Measurements from ENCODE around the gene NDUFA7.
"Not testable (repeated sequence)": the region's sequence is repeated elsewhere in the genome, so short reads cannot be mapped to it uniquely, and the experiment has no call there.

NDUFA7 gene

DNA sequence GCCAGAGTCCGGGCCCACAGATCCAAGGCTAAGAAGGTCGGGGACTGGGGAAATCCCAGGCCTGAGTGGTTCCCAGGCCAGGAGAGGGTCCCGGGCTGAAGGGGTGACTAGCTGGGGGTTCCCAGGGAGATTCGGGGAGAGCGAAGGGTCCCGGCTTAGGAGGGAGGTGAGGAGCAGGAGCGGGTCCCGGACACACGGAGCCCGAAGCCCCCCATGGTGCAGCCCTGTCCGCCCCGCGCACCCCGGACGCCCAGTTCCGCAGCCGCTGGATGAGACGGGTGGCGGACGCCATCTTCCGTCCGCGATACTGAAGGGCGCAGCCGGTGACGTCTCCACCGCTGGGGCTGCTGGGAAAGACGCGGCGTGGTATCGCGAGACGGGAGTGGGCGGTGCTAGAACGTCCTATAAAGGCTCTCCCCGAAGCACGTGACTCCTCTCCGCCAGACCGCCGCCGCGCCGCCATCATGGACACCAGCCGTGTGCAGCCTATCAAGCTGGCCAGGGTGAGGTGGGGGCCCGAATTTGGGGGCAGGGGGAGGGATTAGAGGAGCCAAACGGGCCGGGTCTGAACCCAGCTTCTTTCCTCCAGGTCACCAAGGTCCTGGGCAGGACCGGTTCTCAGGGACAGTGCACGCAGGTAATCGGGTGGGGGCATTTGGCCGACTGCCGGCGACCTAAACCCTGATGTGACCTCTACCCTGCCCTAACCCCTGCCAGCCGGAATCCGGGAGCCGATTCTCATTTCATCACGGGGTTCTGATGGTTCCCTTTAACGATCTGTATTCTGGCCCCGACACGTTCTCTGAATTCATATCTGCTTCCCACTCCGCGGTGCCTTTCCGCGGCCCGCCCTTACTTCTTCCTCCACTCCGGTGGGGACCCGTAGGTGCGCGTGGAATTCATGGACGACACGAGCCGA lies at the start of gene NDUFA7, which contains the start of gene RPS28:
Gene NDUFA7, minus strand, starts transcription at position 309 of the 919 bp plus-strand sequence. Its CDS starts 17 bp downstream, at position 292.
Gene RPS28, plus strand, starts transcription at position 430 of the 919 bp plus-strand sequence. Its CDS starts 35 bp downstream, at position 465.
- peak; percentile 93 for DNase-seq (ENCODE audit: low read depth)

DNA sequence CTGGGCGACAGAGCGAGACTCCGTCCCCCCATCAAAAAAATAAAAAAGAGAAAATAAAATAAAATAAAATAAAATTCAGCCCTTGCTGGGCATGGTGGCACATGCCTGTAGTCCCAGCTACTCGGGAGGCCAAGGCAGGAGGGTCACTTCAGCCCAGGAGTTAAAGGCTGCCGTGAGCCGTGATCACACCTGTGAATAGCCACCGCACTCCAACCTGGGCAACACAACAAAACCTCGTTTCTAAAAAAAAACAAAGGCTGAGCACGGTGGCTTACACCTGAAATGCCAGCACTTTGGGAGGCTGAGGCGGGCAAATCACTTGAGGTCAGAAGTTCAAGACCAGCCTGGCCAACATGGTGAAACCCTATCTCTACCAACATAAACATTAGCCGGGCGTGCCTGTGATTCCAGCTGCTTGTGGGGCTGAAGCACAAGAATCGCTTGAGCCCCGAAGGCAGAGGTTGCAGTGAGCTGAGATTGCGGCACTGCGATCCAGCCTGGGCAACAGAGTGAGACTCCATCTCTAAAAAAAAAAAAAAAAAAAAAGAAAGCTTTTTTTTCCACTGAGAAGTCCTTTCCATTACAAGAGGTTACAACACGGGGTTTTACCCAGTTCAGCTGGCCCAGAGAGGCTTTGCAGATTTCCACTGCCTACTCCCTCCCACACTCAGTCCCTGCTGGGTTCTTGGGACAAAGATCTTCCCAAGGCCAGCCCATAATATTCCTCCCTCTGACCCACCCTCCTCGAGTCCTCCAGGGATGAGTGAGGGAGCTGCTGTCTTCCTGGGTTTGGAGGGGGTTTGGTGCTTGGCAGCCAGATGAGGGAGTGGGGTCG lies 49.2 kb upstream of the NDUFA7 start:
- DNase-seq (ENCODE audit: low read depth): no peak

DNA sequence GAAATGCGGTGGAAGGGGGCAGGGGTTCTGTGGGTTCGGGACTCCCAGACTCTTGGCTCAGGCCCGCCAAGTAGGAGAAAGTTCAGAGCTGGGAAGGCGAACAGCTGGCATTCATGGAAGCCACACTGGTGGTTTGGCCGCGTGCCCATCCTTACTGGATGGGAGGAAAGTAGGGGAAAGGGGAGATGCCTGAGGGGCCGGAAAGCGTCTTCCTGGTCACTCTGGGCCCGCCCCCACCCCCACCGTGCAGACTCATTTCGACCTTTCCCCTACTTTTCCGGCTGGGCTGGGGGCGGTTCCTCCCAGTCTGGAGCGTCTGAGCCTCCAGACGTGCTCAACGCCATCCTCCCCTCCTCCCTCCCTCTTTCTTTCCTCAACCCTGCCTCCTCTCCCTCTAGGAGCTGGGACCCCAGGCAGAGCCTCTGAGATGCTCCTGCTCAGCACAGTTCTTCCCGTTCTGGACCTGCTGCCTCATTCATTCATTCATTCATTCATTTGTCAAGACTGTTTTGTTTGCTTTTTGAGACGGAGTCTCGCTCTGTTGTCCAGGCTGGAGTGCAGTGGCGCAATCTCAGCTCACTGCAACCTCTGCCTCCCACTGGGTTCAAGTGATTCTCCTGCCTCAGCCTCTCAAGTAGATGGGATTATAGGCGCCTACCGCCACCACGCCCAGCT lies 46.3 kb upstream of the NDUFA7 start:
- no peak for DNase-seq (ENCODE audit: low read depth)

DNA sequence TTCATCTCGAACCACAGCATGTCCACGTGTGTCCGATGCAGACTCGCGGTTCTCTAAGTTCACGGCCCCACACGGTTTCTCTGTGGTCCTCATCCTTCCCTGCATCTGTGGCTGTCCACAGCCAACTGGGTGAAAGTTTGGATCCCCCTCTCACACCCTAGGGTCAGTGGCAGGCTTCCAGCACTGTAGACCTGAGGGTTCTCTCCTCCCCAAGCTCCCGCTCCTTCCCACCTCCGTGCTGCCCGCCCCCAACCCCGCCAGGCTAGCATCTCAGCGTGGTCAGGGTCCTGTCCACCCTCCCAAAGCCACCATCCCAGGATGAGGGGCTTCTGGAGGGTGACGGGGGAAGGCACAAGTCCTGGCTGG lies 45.8 kb upstream of the NDUFA7 start:
- no peak for DNase-seq (ENCODE audit: low read depth)

DNA sequence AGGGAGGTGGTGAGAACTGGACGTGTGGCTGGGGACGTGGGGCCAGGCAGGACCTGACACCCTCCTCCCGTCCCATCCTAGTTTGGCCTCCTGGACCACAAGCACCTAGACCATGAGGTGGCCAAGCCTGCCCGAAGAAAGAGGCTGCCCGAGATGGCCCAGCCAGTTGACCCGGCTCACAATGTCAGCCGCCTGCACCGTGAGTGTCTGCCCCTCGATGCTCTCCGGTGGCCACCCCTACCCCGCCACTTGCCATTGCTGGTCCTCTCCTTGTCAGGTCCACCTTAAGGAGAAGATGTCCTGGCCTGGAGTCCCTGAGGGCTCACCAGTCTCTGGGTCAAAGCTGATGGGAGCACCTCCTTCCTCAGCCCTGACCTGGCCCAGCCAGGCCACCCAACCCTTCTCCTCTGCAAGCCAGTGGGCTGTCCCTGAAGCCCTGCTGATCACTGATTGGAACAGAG lies 45.0 kb upstream of the NDUFA7 start:
- DNase-seq (ENCODE audit: low read depth): no peak

DNA sequence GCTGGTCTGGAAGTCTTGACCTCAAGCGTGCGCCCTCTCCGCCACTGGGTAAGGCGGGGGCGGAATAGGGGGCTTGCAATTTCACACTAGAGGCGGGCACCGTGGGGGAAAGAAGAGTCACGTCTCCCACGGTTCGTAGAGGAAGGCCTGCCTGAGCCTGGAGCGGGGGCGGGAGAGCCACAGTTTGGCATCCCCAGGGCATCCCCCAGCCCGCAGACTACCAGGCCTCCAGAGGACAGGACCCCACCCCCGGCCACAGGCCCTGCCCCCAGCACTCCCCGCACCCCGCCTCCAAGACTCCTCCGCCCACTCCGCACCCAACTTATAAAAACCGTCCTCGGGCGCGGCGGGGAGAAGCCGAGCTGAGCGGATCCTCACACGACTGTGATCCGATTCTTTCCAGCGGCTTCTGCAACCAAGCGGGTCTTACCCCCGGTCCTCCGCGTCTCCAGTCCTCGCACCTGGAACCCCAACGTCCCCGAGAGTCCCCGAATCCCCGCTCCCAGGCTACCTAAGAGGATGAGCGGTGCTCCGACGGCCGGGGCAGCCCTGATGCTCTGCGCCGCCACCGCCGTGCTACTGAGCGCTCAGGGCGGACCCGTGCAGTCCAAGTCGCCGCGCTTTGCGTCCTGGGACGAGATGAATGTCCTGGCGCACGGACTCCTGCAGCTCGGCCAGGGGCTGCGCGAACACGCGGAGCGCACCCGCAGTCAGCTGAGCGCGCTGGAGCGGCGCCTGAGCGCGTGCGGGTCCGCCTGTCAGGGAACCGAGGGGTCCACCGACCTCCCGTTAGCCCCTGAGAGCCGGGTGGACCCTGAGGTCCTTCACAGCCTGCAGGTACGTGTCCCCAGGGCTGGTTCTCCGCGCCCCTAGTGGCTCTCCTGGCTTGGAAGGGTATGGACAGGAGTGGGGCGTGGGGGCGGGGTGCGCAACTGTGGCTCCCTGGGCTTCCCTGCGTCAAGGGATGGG lies 42.9 kb upstream of the NDUFA7 start, which contains the start of gene ANGPTL4:
Gene ANGPTL4, plus strand, starts transcription at position 353 of the 969 bp plus-strand sequence. Its CDS starts 167 bp downstream, at position 520.
- DNase-seq (ENCODE audit: low read depth): peak; percentile 64

DNA sequence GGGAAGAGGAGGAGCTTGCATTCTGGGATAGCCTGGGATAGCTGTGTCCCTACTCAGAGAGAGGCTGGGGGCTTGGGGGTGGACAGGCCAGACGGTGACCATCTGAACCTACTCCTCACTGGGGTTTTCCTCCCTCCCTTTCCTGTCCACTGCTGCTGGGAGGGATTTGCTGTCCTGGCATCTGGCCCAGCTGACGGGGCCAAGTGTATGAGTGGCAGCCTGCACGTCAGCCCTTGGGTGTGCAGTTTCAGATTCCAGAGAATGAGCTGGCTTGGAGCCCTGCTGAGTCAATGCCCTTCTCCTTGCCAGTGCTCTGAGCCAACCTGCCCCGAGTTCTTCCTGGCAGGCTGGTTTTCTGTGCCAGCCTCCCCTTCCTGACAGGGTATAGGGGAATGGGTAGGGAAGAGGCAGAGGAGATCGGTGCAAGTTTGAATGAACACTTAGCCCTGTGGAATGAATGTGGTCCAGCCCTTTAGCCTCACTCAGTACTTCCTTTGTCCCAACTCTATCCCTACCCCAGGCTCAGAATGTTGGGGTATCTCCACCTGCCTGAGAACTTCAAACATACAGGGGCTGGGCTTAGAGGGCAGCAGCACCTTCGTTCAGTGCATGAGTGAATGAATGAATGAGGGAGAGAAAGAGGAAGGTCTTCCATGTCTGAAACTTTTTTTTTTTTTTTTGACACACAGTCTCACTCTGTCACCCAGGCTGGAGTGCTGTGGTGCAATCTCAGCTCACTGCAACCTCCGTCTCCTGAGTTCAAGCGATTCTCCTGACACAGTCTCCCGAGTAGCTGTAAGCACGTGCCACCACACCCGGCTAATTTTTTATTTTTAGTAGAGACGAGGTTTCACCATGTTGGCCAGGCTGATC lies 41.0 kb upstream of the NDUFA7 start:
- DNase-seq (ENCODE audit: low read depth): peak; percentile 34

DNA sequence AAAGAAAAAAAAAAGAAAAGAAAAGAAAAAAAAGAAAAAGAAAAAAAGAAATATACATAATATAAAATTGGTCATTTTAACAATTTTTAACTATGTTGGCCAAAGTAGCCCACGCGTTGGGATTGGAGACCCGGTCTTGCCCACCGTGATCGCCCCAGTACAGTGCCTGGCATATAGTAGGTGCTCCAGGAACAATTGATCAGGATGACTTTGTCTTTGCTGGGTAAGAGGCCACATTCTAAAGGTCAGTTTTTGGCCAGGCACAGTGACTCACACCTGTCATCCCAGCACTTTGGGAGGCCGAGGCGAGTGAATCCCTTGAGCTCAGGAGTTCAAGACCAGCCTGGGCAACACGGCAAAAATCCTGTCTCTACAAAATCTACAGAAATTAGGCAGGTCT lies 39.0 kb upstream of the NDUFA7 start:
- no peak for DNase-seq (ENCODE audit: low read depth)

DNA sequence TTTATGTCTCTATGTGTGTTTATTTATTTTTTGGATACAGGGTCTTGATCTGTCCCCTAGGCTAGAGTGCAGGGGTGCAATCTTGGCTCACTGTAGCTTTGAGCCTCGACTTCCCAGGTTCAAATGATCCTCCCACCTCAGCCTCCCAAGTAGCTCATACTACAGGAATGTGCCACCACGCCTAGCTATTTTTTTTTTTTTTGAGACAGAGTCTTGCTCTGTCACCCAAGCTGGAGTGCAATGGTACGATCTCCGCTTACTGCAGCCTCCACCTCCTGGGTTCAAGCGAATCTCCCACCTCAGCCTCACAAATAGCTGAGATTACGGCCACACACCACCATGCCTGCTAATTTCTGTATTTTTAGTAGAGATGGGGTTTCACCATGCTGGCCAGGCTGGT lies 37.8 kb upstream of the NDUFA7 start:
- DNase-seq (ENCODE audit: low read depth): no peak

DNA sequence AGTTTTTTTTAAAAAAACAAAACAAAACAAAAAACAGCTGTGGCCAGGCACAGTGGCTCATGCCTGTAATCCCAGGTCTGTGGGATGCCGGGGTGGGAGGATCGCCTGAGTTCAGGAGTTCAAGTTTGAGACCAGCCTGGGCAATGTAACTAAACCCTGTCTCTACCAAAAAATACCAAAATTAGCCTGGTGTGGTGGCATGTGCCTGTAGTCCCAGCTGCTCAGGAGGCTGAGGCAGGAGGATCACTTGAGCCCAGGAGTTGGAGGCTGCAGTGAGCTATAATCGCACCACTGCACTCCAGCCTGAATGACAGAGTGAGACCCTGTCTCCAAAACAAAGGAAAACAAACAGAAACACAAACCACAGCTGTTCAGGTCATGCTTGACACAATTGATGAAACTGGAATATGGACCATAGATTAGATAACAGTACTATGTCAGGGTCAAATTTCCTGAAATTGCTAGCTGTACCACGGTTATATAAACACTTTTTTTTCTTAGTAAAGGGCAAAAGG lies 35.9 kb upstream of the NDUFA7 start:
- no peak for DNase-seq (ENCODE audit: low read depth)

DNA sequence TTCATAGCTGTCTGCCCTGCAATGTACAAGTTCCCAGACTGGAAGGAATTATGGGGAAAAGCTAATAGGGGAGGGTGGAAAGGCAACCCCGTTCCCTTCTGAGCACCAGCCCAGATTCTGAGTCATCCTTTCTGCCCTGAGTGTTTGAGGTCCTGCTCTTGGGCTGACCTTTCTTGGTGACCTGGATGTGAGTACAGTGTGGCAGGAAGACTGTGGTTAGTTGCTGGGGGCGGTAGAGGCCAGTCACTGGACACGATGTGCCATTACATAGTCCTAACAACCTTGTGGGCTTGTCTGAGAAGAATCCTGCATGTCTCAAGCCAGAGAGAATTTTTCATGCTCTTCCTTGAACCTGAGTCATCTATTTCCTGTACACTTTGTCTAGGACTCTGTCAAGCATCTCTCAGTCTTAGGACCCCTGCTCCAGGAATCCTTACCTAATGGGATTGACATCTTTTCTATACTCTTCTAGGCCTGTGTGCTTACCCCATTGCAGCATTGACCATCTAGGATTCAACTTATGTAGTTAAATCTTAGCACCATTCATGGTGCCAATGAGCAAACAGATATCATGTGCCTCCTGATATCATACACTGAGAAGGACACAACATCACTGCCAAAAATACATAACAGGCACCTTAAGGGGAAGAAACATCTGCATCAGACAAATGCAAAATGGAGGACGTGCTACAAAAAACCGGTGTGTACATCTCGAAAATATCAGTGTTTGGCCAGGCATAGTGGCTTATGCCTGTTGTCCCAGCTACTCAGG lies 34.6 kb upstream of the NDUFA7 start:
- no peak for DNase-seq (ENCODE audit: low read depth)

DNA sequence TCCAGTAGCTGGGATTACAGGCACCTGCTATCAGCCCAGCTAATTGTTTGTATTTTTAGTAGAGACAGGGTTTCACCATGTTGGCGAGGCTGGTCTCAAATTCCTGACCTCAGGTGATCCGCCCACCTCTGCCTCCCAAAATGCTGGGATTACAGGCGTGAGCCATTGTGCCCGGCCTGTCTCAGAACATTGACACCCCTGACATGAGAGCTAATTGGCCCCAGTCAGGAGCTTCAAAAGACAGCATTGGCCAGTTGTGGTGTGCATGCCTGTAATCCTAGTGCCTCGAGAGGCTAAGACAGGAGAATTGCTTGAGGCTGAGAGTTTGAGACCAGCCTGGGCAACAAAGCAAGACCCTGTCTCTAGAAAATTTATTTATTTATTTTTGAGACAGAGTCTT lies 31.7 kb upstream of the NDUFA7 start:
- DNase-seq (ENCODE audit: low read depth): not testable (repeated sequence)

DNA sequence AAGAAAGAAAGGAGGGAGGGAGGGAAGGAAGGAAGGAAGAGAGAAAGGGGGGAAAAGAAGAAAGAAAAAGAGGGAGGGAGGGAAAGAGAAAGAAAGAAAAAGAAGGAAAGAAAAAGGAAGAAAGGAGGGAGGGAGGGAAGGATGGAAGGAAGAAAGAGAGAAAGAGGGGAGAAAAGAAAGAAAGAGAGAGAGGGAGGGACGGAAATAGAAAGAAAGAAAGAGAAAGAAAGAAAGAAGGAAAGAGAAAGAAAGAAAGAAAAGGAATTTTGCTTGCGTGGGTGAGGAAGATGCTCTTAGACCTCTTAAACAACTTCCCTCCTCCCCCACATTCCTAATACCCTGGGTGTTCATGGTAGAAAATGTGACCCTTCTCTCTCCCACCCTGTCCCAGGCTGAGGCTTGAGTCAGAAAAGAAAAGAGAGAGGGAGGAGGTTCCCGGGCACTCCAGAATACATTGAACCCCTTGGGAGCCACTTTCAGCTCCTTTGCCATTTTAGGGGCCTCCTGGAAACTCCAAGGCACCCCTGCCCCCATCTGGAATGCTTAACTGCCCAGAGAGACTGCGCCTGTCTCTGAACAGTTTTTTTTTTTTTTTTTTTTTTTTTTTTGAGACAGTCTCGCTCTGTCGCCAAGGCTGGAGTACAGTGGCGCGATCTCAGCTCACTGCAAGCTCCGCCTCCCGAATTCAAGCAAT lies 31.1 kb upstream of the NDUFA7 start:
- DNase-seq (ENCODE audit: low read depth): no peak

DNA sequence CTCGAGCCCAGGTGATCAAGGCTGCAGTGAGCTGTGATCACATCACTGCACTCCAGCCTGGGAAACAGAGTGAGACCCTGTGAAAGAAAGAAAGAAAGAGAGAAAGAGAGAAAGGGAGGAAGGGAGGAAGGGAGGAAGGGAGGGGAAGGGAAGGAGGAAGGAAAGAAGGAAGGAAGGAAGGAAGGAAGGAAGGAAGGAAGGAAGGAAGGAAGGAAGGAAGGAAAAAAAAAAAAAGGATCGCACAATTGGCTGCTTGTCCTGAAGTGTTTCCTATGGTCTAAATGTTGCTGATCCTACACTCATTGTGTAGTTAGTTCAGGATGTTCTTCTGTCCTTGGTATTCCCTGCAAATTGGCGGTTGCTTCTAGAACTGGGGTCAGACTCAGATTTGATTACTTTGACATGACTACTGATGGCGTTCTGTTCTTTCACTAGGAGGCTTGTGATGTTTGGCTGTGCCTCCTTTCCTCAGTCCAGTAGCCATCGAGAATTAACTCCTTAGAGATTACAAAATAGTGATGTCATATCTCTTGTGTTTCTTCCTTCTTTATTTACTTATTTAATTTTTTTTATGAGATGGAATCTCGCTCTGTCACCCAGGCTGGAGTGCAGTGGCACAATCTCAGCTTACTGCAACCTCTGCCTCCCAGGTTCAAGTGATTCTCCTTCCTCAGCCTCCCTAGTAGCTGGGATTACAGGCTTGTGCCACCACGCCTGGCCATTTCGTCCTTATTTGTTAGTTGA lies 28.6 kb upstream of the NDUFA7 start:
- not testable (repeated sequence) for DNase-seq (ENCODE audit: low read depth)

DNA sequence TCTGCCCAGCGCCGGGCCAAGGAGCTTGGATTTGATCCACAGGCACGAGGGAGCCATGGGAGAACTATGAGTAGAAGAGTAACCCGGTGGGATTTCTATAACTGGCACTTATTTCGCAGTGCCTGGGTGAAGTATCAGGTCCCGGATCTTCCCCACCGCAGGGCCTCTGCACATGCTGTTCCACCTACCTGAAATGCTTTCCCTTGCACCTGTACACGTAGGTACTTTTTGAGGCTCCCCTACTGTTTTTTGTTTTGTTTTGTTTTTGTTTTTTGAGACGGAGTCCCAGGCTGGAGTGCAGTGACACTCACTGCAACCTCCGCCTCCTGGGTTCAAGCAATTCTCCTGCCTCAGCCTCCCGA lies 22.3 kb upstream of the NDUFA7 start:
- DNase-seq (ENCODE audit: low read depth): no peak

DNA sequence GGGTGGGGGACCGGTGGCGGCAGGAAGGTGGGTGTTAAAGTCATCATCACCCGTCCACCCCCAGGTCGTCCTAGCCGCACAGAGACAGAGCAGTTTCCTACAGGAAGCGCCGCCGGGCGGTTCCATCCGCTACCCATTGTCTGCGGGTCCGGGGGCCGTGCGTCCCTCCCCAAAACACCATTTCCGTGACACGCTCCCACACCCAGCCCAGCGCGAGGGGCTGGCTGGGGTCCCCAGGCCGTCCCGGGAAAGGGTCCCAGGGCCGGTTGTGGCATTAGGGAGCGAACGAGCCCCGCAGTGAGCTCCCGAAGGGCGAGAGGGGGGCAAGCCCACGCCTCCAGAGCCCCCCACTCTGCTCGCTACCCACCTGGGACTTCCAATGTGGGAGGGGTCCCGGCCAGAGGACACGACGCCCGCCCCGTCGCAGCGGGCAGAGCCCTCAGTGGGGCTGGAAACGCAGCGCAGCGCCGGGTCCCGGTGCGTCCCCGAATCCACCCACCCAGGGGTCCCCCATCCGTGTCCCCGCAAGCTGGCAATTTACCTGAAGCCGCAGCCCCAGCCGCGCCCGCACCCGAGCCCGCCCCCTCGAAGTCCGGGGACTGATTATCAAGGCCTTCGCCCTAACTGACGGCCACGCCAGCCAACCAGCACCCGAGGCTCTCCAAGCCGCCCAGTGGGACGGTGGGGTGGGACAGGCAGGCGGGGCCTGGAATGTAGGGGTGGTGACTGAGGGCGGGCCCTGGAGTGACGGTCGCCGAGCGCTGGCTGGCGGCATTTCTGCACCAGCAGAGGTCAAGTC lies 21.7 kb upstream of the NDUFA7 start, which contains the start of gene KANK3:
Gene KANK3, minus strand, starts transcription at position 579 of the 799 bp plus-strand sequence. CDS start 5,434 bp downstream, outside the sequence.
- peak; percentile 90 for DNase-seq (ENCODE audit: low read depth)

DNA sequence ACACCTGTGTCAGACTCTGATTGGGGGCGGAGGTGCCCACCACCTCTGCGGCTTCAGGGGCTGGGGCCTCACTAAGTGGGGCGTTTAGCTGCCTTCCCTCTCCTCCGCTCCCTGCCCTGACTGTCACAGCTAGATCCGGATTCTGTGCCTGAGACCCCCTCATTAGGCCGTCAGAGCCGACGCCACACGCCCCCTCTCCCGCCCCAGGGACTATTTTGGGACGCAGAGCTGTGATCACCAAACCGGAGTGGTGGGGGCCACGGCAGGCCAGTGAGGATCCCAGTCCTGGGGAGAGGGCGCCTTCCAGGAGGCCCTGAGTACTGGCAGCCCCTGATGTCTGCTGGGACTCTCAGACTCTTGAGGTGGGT lies 21.1 kb upstream of the NDUFA7 start:
- DNase-seq (ENCODE audit: low read depth): no peak

All from activated T-cell treated with anti-CD3 and anti-CD28 coated beads for 48 hours (primary cell).